Neural progenitor cell (in vitro differentiated cells): Measurements from ENCODE around the gene IGF2BP1.

Experiments
- CTCF ChIP-seq: fragments of 200-600 bp; sonication (generic); IDR thresholded peaks from 2 replicates; pipeline ENCODE4 v1.5.1; 2017; ENCODE audit warnings: antibody characterized with exemption, mild to moderate bottlenecking
- EZH2 ChIP-seq: fragments of 200-600 bp; sonication (generic); IDR thresholded peaks from 2 replicates; pipeline ENCODE4 v1.6.1; 2017; ENCODE audit warnings: antibody characterized with exemption, mild to moderate bottlenecking, moderate library complexity
- EZH2phosphoT487 ChIP-seq: fragments of 200-600 bp; sonication (generic); IDR thresholded peaks from 2 replicates; pipeline ENCODE4 v1.6.1; 2017; ENCODE audit warnings: antibody characterized with exemption

- no peak for TF ChIP-seq EZH2phosphoT487
- no peak for TF ChIP-seq CTCF
- no peak for TF ChIP-seq EZH2
These were observed 70.0 kb downstream of the IGF2BP1 start for GRCh38 chr17:49067163-49067562.
